Measurements from ENCODE around the gene AADACL4. TPM values are rescaled to one million over a fixed set of nuclear protein-coding genes. Genes with fewer than 3 reads are reported as not detected.

AADACL4 gene
- total and polyA plus RNA-seq, 9 of the 15 experiments (the other 6 are each of a cell fraction or from before 2014, with no cell fraction given), result not detected

DNA sequence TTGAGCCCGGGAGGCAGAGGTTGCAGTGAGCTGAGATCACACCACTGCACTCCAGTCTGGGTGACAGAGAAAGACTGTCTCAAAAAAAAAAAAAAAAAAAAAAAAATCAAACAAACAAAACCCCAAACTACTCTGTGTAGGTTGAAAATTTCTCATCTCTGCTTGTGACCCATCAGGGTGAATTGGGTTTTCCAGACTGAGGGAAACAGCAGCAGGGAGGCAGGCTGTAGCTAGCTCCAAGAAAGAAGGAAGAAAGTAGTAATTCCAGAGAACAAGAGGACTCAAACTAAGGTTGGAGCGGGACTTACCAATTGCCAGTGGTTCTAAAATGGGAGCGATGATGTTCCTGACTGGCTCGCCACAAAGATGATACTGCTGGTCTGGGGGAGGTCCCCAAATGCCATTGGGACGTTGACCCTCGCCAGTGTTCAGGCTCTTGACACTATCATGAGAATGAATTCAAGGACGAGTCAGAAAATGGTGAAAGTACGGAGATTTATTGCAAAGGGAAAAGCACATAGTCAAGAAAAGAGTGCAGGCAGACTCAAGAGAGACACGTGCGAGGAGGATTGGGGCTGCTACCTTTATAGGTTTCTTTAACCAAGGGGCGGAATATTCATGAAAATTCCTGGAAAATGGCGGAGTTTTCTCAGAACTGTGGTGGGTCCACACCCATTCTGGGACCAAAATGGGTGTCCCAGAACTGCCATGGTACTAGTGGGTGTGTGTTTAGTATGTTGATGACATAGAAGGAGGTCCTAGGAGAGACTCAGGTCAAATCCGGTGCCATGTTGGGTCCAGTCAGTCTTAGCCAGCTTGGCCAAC lies 13.4 kb downstream of the AADACL4 start (continued):
- TF ChIP-seq CUX1 (CRISPR knock-in tag; IDR thresholded peaks at IDR 0.05) (no peak), SRSF1 (IDR thresholded peaks at IDR 0.05; ENCODE audit: low read depth, low read length) (no peak), THAP7 (CRISPR knock-in tag; IDR thresholded peaks at IDR 0.05) (no peak), DIDO1 (tag; IDR thresholded peaks at IDR 0.05; ENCODE audit: low read depth) (no peak), ZFP1 (CRISPR knock-in tag; IDR thresholded peaks at IDR 0.05) (no peak), ARNT (IDR thresholded peaks at IDR 0.05) (peak in 1 of 2 experiments; percentile 60; a peak in 2 of 4 replicates), ZNF75A (CRISPR knock-in tag; IDR thresholded peaks at IDR 0.05) (no peak), ZNF217 (CRISPR knock-in tag; IDR thresholded peaks at IDR 0.05) (no peak), RBM17 (IDR thresholded peaks at IDR 0.05; ENCODE audit: borderline replicate concordance, low read depth, low read length) (no peak), NONO (IDR thresholded peaks at IDR 0.05; ENCODE audit: low read depth in 2 of 2, low read length in 1 of 2) (no peak), HEY1 (CRISPR knock-in tag; IDR thresholded peaks at IDR 0.05; ENCODE audit: borderline replicate concordance) (no peak), RBM14 (IDR thresholded peaks at IDR 0.05; ENCODE audit: borderline replicate concordance, insufficient read depth, low read depth, low read length) (no peak)
- TF ChIP-seq, protein P1, sequence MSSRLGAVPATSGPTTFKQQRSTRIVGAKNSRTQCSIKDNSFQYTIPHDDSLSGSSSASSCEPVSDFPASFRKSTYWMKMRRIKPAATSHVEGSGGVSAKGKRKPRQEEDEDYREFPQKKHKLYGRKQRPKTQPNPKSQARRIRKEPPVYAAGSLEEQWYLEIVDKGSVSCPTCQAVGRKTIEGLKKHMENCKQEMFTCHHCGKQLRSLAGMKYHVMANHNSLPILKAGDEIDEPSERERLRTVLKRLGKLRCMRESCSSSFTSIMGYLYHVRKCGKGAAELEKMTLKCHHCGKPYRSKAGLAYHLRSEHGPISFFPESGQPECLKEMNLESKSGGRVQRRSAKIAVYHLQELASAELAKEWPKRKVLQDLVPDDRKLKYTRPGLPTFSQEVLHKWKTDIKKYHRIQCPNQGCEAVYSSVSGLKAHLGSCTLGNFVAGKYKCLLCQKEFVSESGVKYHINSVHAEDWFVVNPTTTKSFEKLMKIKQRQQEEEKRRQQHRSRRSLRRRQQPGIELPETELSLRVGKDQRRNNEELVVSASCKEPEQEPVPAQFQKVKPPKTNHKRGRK (tag; IDR thresholded peaks at IDR 0.05), result no peak
- TF ChIP-seq, protein P2, sequence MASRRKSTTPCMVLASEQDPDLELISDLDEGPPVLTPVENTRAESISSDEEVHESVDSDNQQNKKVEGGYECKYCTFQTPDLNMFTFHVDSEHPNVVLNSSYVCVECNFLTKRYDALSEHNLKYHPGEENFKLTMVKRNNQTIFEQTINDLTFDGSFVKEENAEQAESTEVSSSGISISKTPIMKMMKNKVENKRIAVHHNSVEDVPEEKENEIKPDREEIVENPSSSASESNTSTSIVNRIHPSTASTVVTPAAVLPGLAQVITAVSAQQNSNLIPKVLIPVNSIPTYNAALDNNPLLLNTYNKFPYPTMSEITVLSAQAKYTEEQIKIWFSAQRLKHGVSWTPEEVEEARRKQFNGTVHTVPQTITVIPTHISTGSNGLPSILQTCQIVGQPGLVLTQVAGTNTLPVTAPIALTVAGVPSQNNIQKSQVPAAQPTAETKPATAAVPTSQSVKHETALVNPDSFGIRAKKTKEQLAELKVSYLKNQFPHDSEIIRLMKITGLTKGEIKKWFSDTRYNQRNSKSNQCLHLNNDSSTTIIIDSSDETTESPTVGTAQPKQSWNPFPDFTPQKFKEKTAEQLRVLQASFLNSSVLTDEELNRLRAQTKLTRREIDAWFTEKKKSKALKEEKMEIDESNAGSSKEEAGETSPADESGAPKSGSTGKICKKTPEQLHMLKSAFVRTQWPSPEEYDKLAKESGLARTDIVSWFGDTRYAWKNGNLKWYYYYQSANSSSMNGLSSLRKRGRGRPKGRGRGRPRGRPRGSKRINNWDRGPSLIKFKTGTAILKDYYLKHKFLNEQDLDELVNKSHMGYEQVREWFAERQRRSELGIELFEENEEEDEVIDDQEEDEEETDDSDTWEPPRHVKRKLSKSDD (conservative IDR thresholded peaks at IDR 0.05; ENCODE audit: low read length), result no peak
- TF ChIP-seq, protein P3, sequence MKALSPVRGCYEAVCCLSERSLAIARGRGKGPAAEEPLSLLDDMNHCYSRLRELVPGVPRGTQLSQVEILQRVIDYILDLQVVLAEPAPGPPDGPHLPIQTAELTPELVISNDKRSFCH (CRISPR knock-in tag; IDR thresholded peaks at IDR 0.05), result 0 out of 2 replicates have a peak, but pooled peaks have one; percentile 2
- TF ChIP-seq, protein P3 (tag; IDR thresholded peaks at IDR 0.05), result no peak

Data from K562 (cell line).